Measurements from ENCODE around the gene HPRT1. TPM values are rescaled to one million over a fixed set of nuclear protein-coding genes. Genes with fewer than 3 reads are reported as not detected.
A peak's percentile ranks its signal among the peaks of the same experiment; 100 is the strongest.

HPRT1 gene
- total and polyA plus RNA-seq, 3 donors from 2014 or later = 119 to 170 (median 125) TPM

DNA sequence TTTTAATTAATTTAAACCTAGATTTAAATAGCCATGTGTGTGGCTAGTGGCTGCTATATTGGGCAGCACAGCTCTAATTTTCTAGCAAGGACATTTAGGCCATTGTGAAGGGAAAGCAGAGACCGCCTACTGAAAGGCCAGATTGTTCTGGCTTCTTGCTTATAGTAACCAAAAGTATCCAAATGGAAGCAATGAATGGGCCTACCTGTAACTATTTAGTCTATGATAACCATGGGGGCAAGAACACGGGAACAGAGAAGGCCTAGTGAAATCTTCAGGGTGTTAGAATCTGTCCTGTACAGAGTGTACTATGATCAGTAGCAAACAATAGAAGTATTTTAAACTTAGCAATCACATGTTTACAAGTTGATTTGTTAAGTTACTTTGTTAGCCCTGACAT lies 16.5 kb upstream of the HPRT1 start:
- no peaks in the 10 kb centered on the region for H3K4me1 ChIP-seq
- no peaks in the 10 kb centered on the region for H3K36me3 ChIP-seq (ENCODE audit: low read depth, missing control alignments)
- WGBS, 2 donors = 31 to 75% methylated on average over 2 of the region's 2 CpGs
- H3K4me3 ChIP-seq = no peak overlapping the region
- DNase-seq = peak; percentile 67
- no peaks in the 10 kb centered on the region for H3K27me3 ChIP-seq
- H3K9me3 ChIP-seq = no peaks in the 10 kb centered on the region
- H3K27ac ChIP-seq = no peak overlapping the region
- no peak for TF ChIP-seq POLR2A (IDR thresholded peaks at IDR 0.05)
- TF ChIP-seq, protein P1, sequence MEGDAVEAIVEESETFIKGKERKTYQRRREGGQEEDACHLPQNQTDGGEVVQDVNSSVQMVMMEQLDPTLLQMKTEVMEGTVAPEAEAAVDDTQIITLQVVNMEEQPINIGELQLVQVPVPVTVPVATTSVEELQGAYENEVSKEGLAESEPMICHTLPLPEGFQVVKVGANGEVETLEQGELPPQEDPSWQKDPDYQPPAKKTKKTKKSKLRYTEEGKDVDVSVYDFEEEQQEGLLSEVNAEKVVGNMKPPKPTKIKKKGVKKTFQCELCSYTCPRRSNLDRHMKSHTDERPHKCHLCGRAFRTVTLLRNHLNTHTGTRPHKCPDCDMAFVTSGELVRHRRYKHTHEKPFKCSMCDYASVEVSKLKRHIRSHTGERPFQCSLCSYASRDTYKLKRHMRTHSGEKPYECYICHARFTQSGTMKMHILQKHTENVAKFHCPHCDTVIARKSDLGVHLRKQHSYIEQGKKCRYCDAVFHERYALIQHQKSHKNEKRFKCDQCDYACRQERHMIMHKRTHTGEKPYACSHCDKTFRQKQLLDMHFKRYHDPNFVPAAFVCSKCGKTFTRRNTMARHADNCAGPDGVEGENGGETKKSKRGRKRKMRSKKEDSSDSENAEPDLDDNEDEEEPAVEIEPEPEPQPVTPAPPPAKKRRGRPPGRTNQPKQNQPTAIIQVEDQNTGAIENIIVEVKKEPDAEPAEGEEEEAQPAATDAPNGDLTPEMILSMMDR (IDR thresholded peaks at IDR 0.05) = no peak
- intact Hi-C loops (cut with DNase I; ENCODE audit: low total_unique reads) = no loop called here

DNA sequence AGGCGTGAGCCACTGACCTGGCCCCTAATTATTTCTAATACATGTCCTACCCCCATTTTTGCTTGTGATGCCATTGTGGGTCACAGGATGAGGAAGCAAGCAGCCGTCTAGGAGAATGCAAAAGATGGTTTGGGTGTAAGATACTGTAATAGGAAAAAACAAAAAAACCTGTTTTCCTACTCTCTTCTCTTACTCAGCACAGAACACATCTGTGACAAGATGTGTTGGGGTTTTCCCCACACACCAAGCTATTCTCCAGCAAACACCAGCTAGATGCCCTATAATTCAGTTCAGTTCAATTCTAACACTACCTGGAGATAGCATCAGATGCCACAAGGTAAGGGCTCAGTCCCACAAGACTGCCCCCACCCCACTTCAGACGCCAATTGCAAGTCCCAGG lies 15.3 kb upstream of the HPRT1 start:
- Histone ChIP-seq H3K27me3 (no peaks in the 10 kb centered on the region), H3K9me3 (no peaks in the 10 kb centered on the region), H3K4me1 (no peaks in the 10 kb centered on the region), H3K4me3 (no peak overlapping the region), H3K36me3 (ENCODE audit: low read depth, missing control alignments) (no peaks in the 10 kb centered on the region), H3K27ac (peak overlapping the region in 1 of 2 donors; percentile 36)
- no peak for DNase-seq
- TF ChIP-seq POLR2A (IDR thresholded peaks at IDR 0.05) = no peak
- 85 to 92% methylated on average over 2 to 3 of the region's 3 CpGs for WGBS, 2 donors
- intact Hi-C loops (cut with DNase I; ENCODE audit: low total_unique reads) = no loop called here

DNA sequence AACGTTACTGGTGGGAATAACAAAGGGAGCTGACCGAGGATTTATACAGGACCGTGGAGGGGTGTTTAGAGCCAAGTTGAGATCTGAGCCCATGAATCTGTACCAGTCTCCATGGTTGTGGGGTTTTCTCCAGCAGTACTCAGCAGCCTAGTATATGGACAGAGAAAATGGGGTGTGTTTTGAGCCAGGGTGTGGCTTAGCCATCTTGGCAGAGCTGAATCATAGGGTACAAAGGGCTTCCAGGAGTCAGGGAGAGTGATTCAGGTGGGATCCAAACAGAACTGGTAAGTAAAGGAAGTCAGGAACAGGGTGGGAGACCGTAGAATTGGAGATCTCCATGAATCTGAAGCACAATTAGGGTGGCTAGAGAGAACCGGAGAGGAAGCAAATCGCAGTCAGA lies 7.4 kb upstream of the HPRT1 start:
- 86 to 90% methylated on average over 6 of the region's 6 CpGs for WGBS, 2 donors
- Histone ChIP-seq H3K27ac (no peak overlapping the region), H3K4me1 (no peaks in the 10 kb centered on the region), H3K27me3 (no peaks in the 10 kb centered on the region), H3K9me3 (no peaks in the 10 kb centered on the region), H3K4me3 (no peak overlapping the region), H3K36me3 (ENCODE audit: low read depth, missing control alignments) (no peaks in the 10 kb centered on the region)
- no peak for DNase-seq
- no peak for TF ChIP-seq POLR2A (IDR thresholded peaks at IDR 0.05)
- TF ChIP-seq, protein P1 (IDR thresholded peaks at IDR 0.05) = no peak
- intact Hi-C loops (cut with DNase I; ENCODE audit: low total_unique reads) = no loop called here

DNA sequence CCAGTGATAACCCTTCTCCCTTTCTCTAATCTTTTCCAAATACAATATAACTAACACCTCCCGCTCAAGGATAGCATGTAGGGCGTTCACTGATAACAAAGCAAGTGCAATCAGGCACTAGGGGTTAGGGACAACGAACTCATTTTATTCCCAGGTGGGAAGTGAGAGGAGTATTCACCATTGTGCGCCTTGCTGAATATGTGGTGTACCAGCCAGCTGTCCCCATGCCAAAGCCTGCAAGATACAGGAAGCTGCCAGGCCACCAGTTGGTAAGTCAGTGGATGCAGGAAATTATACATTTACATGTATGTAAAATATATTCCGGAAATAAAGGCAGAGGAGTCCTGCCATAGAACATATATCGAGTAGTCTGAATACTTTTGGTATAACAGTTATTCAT lies 6.3 kb upstream of the HPRT1 start:
- H3K4me3 ChIP-seq = no peak overlapping the region
- 61 to 68% methylated on average over 6 of the region's 6 CpGs for WGBS, 2 donors
- H3K9me3 ChIP-seq = no peaks in the 10 kb centered on the region
- intact Hi-C loops (cut with DNase I; ENCODE audit: low total_unique reads) = no loop called here
- TF ChIP-seq, protein P1 (IDR thresholded peaks at IDR 0.05) = no peak
- no peak for TF ChIP-seq POLR2A (IDR thresholded peaks at IDR 0.05)
- DNase-seq = peak; percentile 74
- no peak overlapping the region for H3K27ac ChIP-seq
- no peaks in the 10 kb centered on the region for H3K36me3 ChIP-seq (ENCODE audit: low read depth, missing control alignments)
- no peaks in the 10 kb centered on the region for H3K4me1 ChIP-seq
- H3K27me3 ChIP-seq = no peaks in the 10 kb centered on the region

DNA sequence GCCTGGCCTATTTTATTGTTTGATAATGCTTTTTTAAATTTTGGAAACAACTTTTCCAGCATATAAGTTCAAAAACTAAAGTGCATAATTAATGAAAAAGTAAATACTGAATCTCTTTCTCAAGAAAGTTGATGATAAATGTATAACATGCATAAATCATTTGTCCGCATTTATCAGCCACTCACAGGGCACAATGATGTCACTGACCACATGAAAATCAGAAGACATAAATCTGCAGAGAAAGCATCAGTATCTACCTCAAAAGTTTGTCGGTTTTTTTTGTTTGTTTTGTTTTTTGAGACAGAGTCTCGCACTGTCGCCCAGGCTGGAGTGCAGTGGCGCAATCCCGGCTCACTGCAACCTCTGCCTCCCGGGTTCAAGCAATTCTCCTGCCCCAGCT lies 5.5 kb upstream of the HPRT1 start:
- Histone ChIP-seq H3K9me3 (no peaks in the 10 kb centered on the region), H3K27me3 (no peaks in the 10 kb centered on the region), H3K4me3 (no peak overlapping the region), H3K27ac (no peak overlapping the region), H3K36me3 (ENCODE audit: low read depth, missing control alignments) (no peaks in the 10 kb centered on the region), H3K4me1 (no peaks in the 10 kb centered on the region)
- TF ChIP-seq POLR2A (IDR thresholded peaks at IDR 0.05) = no peak
- TF ChIP-seq, protein P1 (IDR thresholded peaks at IDR 0.05) = no peak
- no peak for DNase-seq
- intact Hi-C loops (cut with DNase I; ENCODE audit: low total_unique reads) = no loop called here
- 85 to 95% methylated on average over 5 to 7 of the region's 7 CpGs for WGBS, 2 donors

Data from testis (tissue), 3 donors.